HG02938 (cell line): ENCODE data around the gene PDE5A.
A peak's percentile ranks its signal among the peaks of the same experiment; 100 is the strongest.
"Not testable (repeated sequence)": the region's sequence is repeated elsewhere in the genome, so short reads cannot be mapped to it uniquely, and the experiment has no call there.

Source experiments
- ATAC-seq: cut with Tn5 transposase; IDR thresholded peaks from one replicate; pipeline ENCODE4 v1.9.1; 2021; ENCODE audit warnings: mild to moderate bottlenecking, moderate library complexity; ENCODE audit not compliant: unreplicated experiment

PDE5A gene

DNA sequence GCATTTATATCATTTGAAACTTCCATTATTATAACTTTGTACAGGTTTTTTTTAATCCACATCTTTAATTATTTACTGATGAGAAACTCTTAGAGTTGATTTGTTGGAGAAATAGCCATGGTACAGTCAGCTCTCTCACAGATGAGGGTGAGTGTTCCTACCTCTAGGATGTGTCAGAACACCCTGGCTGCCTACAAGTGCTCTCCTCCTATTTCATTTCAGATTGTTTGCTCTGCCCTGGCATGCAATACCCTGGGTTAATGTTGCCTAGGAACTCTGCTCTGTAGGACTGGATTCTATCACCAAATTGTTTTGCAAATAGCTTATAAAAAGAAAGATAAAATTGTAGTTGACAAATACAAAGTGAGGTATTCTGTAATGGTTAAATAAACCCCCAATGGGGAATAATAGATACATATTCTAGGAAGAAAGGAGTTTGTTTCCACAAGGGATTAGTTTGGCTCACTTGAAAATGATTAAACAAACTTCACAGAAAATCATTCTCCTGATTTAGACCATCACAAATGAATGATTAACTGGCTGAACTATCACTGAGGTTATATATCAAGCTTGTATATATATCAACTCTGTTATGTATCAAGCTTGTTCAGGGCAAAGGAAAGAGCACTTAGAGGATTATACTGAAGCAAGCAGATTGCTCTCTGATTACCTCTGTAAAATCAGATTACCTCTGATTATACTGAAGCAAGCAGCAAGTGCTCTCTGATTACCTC, 150.0 kb downstream of the PDE5A start:
- no peak for ATAC-seq

DNA sequence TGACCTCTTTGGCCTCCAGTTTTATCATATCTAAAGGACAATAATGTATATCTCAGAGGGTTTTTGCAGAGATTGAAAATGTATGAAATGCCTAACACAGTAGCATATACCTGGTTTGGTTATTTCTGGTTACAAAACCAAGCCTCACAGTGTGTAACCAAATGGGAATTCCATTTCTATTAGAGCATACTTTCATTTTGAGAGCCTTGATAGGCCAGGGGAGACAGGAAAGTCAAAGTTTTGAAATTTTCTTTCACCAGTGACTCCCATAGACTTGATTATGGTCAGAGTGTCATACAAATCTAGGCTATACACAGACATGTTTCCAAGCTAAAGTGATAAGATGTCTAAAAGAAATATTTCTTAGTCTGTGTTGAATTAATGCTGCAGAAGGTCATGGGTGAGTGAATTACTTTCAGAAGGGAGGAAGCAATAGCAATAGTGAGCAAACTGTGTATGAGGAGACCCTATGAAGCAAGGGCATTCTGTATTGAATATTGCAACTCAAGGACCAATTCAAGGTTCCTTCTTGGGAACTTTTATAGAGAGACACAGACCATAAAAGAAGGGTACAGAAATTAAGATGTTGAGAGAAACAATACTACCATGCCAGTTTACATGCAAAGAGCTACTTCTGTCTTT, 151.1 kb downstream of the PDE5A start:
- ATAC-seq: no peak

DNA sequence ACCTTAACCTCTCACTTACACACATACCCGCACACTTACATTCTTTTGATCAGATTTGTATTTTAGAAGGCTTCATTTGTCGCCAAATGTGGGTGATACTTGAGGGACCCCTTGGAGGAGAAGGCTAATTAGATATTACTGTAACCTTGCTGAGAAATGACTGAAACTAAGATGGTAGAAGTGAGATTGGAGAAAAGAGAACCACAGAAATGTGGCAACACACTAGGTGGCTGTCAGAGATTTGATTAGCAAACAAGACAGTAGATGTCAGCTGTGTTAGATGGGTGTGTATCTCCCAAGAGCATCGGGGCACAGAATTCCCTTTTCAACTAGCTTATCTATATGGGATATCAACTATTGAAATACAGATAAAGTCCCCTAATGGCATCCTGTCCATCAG, 157.3 kb downstream of the PDE5A start:
- peak; percentile 55 for ATAC-seq

DNA sequence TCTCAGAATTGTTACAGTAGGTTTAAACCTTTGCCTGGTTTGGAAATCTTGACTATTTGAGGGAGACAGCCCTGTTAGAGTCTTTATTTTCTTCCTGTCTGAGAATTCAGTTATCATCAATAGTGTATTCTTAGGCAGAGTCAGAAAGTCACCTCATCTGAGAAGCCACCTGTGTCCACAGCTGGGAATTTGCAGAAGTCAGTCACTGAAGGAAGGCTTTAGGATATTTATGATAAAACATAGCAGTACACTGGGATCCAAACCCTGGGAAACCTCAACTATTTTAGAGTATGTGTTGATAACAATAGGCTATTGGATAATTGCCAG, 157.9 kb downstream of the PDE5A start:
- peak; percentile 31 for ATAC-seq

DNA sequence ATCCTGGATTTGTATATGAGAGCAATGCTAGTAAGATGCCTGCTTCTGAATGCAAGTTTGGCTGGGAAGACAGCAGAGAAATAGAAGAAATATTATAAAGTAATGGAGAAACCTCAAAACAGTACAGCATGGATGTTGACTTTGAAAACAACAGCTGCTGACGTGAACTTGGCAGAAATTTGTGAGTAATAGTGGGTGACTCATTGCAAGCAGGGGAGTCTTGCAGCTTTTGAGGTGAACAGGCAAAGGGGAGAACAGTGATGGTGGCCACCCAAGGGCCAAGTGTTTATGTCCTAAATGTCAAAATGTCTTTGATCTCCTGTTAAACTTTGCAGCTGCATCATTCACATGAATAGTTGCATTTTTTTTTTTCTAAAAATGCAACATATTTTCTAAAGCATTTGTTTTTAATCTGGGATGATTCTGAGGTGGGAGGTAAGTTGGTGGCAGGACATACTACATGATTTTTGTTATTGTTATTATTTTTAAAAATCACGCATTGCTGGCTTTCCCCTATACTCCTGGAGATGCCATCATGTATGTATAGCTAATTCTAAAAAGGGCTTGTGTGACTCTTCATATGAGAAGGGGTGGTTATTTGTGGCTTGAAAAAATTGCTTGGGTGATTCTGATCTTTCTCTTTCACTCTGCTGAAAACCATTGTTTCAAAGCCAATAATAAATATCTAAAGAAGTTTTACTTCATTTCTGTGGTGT, 158.4 kb downstream of the PDE5A start:
- ATAC-seq: peak; percentile 66

DNA sequence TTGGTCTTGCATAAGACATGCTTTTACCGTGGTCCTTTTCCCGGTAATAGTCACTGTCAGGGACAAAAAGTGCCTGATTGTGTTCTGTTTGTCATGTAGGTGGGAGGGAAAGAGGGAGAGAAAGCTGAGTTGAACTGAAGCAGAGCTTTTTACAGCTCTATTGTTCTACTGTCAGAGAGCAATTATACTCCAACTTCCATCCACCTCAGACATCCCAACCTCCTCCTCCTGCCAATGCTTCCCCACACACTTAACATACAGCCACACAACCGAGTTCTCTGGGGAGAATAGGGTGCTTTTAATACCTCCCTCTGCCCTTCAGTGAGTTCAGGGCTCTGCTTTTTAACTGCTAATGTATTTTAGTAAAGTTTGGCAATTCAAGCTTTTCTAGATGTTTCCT, 159.6 kb downstream of the PDE5A start:
- not testable (repeated sequence) for ATAC-seq

DNA sequence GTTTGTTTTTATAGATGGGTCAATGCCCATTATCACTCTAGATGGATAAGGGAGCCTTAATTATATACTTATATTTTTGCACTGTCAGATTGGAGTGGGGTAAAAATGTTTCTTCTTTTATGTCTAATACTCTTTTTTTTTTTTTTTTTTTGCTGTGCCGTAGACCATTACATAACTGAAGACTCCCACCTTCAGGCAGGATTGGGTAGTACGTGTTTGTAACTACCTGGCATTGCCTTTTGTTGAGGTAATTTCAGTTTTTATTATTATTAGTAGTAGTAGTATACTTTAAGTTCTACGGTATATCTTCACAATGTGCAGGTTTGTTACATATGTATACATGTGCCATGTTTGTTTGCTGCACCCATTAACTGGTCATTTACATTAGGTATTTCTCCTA, 165.9 kb downstream of the PDE5A start:
- not testable (repeated sequence) for ATAC-seq

DNA sequence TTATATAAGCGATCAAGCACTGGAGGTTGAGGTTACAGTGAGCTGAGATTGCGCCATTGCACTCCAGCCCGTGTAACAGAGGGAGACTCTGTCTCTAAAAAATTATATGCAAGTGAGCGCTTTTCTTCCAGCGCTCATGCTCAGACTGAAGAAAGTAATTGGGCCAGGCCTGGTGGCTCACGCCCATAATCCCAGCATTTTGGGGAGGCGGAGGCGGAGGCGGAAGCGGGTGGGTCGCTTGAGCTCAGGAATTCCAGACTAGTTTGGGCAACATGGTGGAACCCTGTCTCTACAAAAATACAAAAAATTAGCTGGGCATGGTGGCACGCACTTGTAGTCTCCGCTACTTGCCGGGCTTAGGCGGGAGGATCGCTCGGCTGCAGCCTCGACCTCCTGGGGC, 172.9 kb downstream of the PDE5A start:
- not testable (repeated sequence) for ATAC-seq

DNA sequence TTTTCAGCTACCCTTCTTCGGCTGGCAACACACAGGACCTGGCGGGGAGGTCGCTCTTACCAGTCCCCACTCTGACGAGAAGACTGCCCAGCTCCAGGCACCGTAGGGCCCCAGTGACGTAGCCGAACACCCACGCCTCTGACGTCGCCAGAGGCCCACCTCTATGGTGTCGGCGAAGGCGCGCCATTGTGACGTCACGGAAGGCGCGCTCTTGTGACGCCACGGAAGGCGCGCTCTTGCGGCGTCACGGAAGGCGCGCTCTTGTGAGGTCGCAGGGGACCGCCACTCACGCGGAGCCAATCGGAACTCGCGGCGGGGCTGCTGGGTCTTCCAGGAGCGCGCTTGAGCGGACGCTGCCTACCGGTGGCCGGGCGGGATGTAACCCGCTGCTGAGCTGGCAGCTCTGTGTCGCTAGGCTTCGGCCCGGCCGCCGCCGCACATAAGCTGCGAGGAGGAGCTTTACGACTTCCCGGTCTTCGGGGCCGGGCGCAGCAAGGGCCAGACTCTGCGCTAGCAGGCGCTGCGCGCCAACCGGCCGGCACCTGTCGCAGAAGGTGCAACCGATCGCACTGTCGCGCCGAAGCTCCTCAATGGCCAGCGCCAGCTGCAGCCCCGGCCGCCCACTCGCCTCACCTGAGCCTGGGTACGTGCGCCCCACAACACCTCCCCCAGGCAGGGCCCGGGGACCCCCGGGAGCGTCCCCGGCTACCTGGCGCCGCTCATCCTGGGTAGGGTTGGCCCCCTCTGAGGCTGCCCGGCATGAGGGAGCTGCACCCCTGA, 173.9 kb downstream of the PDE5A start:
- peak; percentile 99 for ATAC-seq

DNA sequence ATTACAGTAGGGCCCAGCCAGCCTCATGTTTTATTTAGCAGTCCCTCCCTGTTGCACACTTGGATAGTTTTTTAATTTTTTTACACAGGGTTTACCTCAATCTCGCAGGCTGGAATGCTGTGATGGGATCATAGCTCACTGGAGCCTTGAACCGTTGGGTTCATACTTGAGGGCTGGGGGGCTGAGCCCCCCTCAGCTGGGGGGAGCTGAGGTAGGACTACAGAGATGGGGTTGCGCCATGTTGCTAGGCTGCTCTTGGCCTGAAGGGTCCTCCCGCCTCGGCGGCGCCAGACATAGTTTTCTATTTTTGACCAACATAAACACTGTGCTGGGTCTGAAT, 174.5 kb downstream of the PDE5A start:
- ATAC-seq: peak; percentile 27

DNA sequence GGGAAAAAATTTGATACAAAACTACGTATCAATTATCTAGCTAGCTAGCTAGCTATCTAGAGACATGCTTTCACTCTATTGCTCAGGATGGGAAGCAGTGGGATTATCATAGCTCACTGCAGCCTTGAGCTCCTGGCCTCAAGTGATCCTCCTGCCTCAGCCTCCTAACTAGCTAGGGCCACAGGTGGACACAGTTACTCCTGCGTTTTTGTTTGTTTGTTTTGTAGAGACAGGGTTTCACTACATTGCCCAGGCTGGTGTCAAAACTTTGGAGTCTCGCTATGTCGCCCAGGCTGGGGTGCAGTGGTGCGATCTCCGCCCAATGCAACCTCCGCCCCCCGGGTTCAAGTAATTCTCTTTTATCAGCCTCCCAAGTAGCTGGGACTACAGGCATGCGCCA, 175.3 kb downstream of the PDE5A start:
- ATAC-seq: not testable (repeated sequence)

DNA sequence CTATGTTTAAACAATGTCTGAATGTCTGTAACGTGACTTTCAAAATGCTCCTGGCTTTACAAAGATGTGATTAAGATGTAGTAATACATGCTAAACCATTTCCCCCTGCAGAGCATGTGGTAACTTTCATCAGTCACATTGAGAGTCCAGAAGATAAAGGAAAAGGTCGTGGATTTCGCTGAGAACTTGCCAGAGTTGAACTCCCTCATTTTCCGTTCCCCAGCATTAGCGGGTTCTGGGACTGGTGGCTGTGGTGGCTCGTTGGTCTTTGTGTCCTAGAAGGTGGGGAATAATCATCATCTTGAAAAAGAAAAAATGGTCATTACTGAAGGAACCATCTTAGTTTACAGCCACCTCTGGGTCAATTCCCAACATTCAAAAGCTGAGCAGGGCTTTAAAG, 178.8 kb downstream of the PDE5A start:
- not testable (repeated sequence) for ATAC-seq
